ENCODE data around the gene PDZD2.

PDZD2 gene

GRCh38 chr5:31655491-31655890 is 16.6 kb downstream of the PDZD2 start:
- H3K27ac ChIP-seq (ENCODE audit: insufficient read depth, low read length, poor library complexity, severe bottlenecking) = no peak overlapping the region
- H3K36me3 ChIP-seq (ENCODE audit: control insufficient read depth, insufficient read depth, low read length) = no peaks in the 10 kb centered on the region
- H3K9me3 ChIP-seq (ENCODE audit: control insufficient read depth, low read length) = no peaks in the 10 kb centered on the region
- DNase-seq = no peak
- H3K4me3 ChIP-seq (ENCODE audit: insufficient read depth, low read depth, low read length, poor library complexity, severe bottlenecking) = no peak overlapping the region
- H3K27me3 ChIP-seq (replicated peaks; ENCODE audit: control insufficient read depth, insufficient read depth, low read length, poor library complexity, severe bottlenecking) = no peaks in the 10 kb centered on the region
- no peaks in the 10 kb centered on the region for H3K4me1 ChIP-seq (ENCODE audit: control insufficient read depth, insufficient read depth, low read length, poor library complexity, severe bottlenecking)

- H3K9me3 ChIP-seq (ENCODE audit: control insufficient read depth, low read length) = no peaks in the 10 kb centered on the region
- H3K4me1 ChIP-seq (ENCODE audit: control insufficient read depth, insufficient read depth, low read length, poor library complexity, severe bottlenecking) = no peaks in the 10 kb centered on the region
- H3K27ac ChIP-seq (ENCODE audit: insufficient read depth, low read length, poor library complexity, severe bottlenecking) = no peak overlapping the region
- no peak overlapping the region for H3K4me3 ChIP-seq (ENCODE audit: insufficient read depth, low read depth, low read length, poor library complexity, severe bottlenecking)
- DNase-seq = no peak
- H3K36me3 ChIP-seq (ENCODE audit: control insufficient read depth, insufficient read depth, low read length) = no peaks in the 10 kb centered on the region
- no peaks in the 10 kb centered on the region for H3K27me3 ChIP-seq (replicated peaks; ENCODE audit: control insufficient read depth, insufficient read depth, low read length, poor library complexity, severe bottlenecking)
Measured at GRCh38 chr5:31656806-31657205, 17.9 kb downstream of the PDZD2 start.

GRCh38 chr5:31657315-31657979 is 18.5 kb downstream of the PDZD2 start:
- H3K27me3 ChIP-seq (replicated peaks; ENCODE audit: control insufficient read depth, insufficient read depth, low read length, poor library complexity, severe bottlenecking) = no peaks in the 10 kb centered on the region
- H3K36me3 ChIP-seq (ENCODE audit: control insufficient read depth, insufficient read depth, low read length) = no peaks in the 10 kb centered on the region
- no peaks in the 10 kb centered on the region for H3K9me3 ChIP-seq (ENCODE audit: control insufficient read depth, low read length)
- H3K4me1 ChIP-seq (ENCODE audit: control insufficient read depth, insufficient read depth, low read length, poor library complexity, severe bottlenecking) = no peaks in the 10 kb centered on the region
- H3K4me3 ChIP-seq (ENCODE audit: insufficient read depth, low read depth, low read length, poor library complexity, severe bottlenecking) = no peak overlapping the region
- H3K27ac ChIP-seq (ENCODE audit: insufficient read depth, low read length, poor library complexity, severe bottlenecking) = no peak overlapping the region
- no peak for DNase-seq

GRCh38 chr5:31661257-31661656 is 22.3 kb downstream of the PDZD2 start:
- Histone ChIP-seq H3K4me1 (ENCODE audit: control insufficient read depth, insufficient read depth, low read length, poor library complexity, severe bottlenecking) (no peaks in the 10 kb centered on the region), H3K4me3 (ENCODE audit: insufficient read depth, low read depth, low read length, poor library complexity, severe bottlenecking) (no peak overlapping the region), H3K27ac (ENCODE audit: insufficient read depth, low read length, poor library complexity, severe bottlenecking) (no peak overlapping the region), H3K27me3 (replicated peaks; ENCODE audit: control insufficient read depth, insufficient read depth, low read length, poor library complexity, severe bottlenecking) (no peaks in the 10 kb centered on the region), H3K9me3 (ENCODE audit: control insufficient read depth, low read length) (no peaks in the 10 kb centered on the region), H3K36me3 (ENCODE audit: control insufficient read depth, insufficient read depth, low read length) (no peaks in the 10 kb centered on the region)
- no peak for DNase-seq

- Histone ChIP-seq H3K4me1 (ENCODE audit: control insufficient read depth, insufficient read depth, low read length, poor library complexity, severe bottlenecking) (no peaks in the 10 kb centered on the region), H3K9me3 (ENCODE audit: control insufficient read depth, low read length) (no peaks in the 10 kb centered on the region), H3K4me3 (ENCODE audit: insufficient read depth, low read depth, low read length, poor library complexity, severe bottlenecking) (no peak overlapping the region), H3K36me3 (ENCODE audit: control insufficient read depth, insufficient read depth, low read length) (no peaks in the 10 kb centered on the region), H3K27ac (ENCODE audit: insufficient read depth, low read length, poor library complexity, severe bottlenecking) (no peak overlapping the region), H3K27me3 (replicated peaks; ENCODE audit: control insufficient read depth, insufficient read depth, low read length, poor library complexity, severe bottlenecking) (no peaks in the 10 kb centered on the region)
- DNase-seq = no peak
Measured at GRCh38 chr5:31663519-31663918, 24.6 kb downstream of the PDZD2 start.

GRCh38 chr5:31664566-31664965 is 25.6 kb downstream of the PDZD2 start:
- H3K4me1 ChIP-seq (ENCODE audit: control insufficient read depth, insufficient read depth, low read length, poor library complexity, severe bottlenecking) = no peaks in the 10 kb centered on the region
- H3K4me3 ChIP-seq (ENCODE audit: insufficient read depth, low read depth, low read length, poor library complexity, severe bottlenecking) = no peak overlapping the region
- no peaks in the 10 kb centered on the region for H3K9me3 ChIP-seq (ENCODE audit: control insufficient read depth, low read length)
- no peaks in the 10 kb centered on the region for H3K27me3 ChIP-seq (replicated peaks; ENCODE audit: control insufficient read depth, insufficient read depth, low read length, poor library complexity, severe bottlenecking)
- DNase-seq = no peak
- no peaks in the 10 kb centered on the region for H3K36me3 ChIP-seq (ENCODE audit: control insufficient read depth, insufficient read depth, low read length)
- no peak overlapping the region for H3K27ac ChIP-seq (ENCODE audit: insufficient read depth, low read length, poor library complexity, severe bottlenecking)

- Histone ChIP-seq H3K36me3 (ENCODE audit: control insufficient read depth, insufficient read depth, low read length) (no peaks in the 10 kb centered on the region), H3K27me3 (replicated peaks; ENCODE audit: control insufficient read depth, insufficient read depth, low read length, poor library complexity, severe bottlenecking) (no peaks in the 10 kb centered on the region), H3K27ac (ENCODE audit: insufficient read depth, low read length, poor library complexity, severe bottlenecking) (no peak overlapping the region), H3K9me3 (ENCODE audit: control insufficient read depth, low read length) (no peaks in the 10 kb centered on the region), H3K4me1 (ENCODE audit: control insufficient read depth, insufficient read depth, low read length, poor library complexity, severe bottlenecking) (no peaks in the 10 kb centered on the region), H3K4me3 (ENCODE audit: insufficient read depth, low read depth, low read length, poor library complexity, severe bottlenecking) (no peak overlapping the region)
- no peak for DNase-seq
Measured at GRCh38 chr5:31671339-31671741, 32.4 kb downstream of the PDZD2 start.

GRCh38 chr5:31674371-31674951 is 35.5 kb downstream of the PDZD2 start:
- Histone ChIP-seq H3K4me3 (ENCODE audit: insufficient read depth, low read depth, low read length, poor library complexity, severe bottlenecking) (no peak overlapping the region), H3K27me3 (replicated peaks; ENCODE audit: control insufficient read depth, insufficient read depth, low read length, poor library complexity, severe bottlenecking) (no peaks in the 10 kb centered on the region), H3K36me3 (ENCODE audit: control insufficient read depth, insufficient read depth, low read length) (no peaks in the 10 kb centered on the region), H3K27ac (ENCODE audit: insufficient read depth, low read length, poor library complexity, severe bottlenecking) (no peak overlapping the region), H3K9me3 (ENCODE audit: control insufficient read depth, low read length) (no peaks in the 10 kb centered on the region), H3K4me1 (ENCODE audit: control insufficient read depth, insufficient read depth, low read length, poor library complexity, severe bottlenecking) (no peaks in the 10 kb centered on the region)
- DNase-seq = no peak

GRCh38 chr5:31675472-31675871 is 36.5 kb downstream of the PDZD2 start:
- H3K27me3 ChIP-seq (replicated peaks; ENCODE audit: control insufficient read depth, insufficient read depth, low read length, poor library complexity, severe bottlenecking) = no peaks in the 10 kb centered on the region
- DNase-seq = no peak
- H3K4me3 ChIP-seq (ENCODE audit: insufficient read depth, low read depth, low read length, poor library complexity, severe bottlenecking) = no peak overlapping the region
- H3K27ac ChIP-seq (ENCODE audit: insufficient read depth, low read length, poor library complexity, severe bottlenecking) = no peak overlapping the region
- H3K4me1 ChIP-seq (ENCODE audit: control insufficient read depth, insufficient read depth, low read length, poor library complexity, severe bottlenecking) = no peaks in the 10 kb centered on the region
- H3K36me3 ChIP-seq (ENCODE audit: control insufficient read depth, insufficient read depth, low read length) = no peaks in the 10 kb centered on the region
- H3K9me3 ChIP-seq (ENCODE audit: control insufficient read depth, low read length) = no peaks in the 10 kb centered on the region

GRCh38 chr5:31678180-31678579 is 39.2 kb downstream of the PDZD2 start:
- Histone ChIP-seq H3K36me3 (ENCODE audit: control insufficient read depth, insufficient read depth, low read length) (no peaks in the 10 kb centered on the region), H3K4me3 (ENCODE audit: insufficient read depth, low read depth, low read length, poor library complexity, severe bottlenecking) (no peak overlapping the region), H3K27ac (ENCODE audit: insufficient read depth, low read length, poor library complexity, severe bottlenecking) (no peak overlapping the region), H3K27me3 (replicated peaks; ENCODE audit: control insufficient read depth, insufficient read depth, low read length, poor library complexity, severe bottlenecking) (no peaks in the 10 kb centered on the region), H3K9me3 (ENCODE audit: control insufficient read depth, low read length) (no peaks in the 10 kb centered on the region), H3K4me1 (ENCODE audit: control insufficient read depth, insufficient read depth, low read length, poor library complexity, severe bottlenecking) (no peaks in the 10 kb centered on the region)
- DNase-seq = no peak

Measured in effector memory CD4-positive, alpha-beta T cell (primary cell).